ENCODE data around the gene APOB.

Gene APOB

GRCh38 chr2:21001988-21002813 lies 41.7 kb downstream of the APOB start:
- DNase-seq (ENCODE audit: low read depth, low spot score), result no peak
- H3K27me3 ChIP-seq (ENCODE audit: control insufficient read depth, insufficient read depth, low read length), result no peaks in the 10 kb centered on the region
- H3K4me3 ChIP-seq (ENCODE audit: low read length), result no peak overlapping the region
- H3K27ac ChIP-seq (ENCODE audit: low read length), result no peak overlapping the region
- no peaks in the 10 kb centered on the region for H3K9me3 ChIP-seq (ENCODE audit: control insufficient read depth, insufficient read depth, low read length)
- H3K4me1 ChIP-seq (ENCODE audit: control insufficient read depth, insufficient read depth, low read length), result no peaks in the 10 kb centered on the region
- no peaks in the 10 kb centered on the region for H3K36me3 ChIP-seq (ENCODE audit: control insufficient read depth, insufficient read depth, low read length)
- no CpG with 5 or more reads among the region's 9 CpGs for WGBS (ENCODE audit: insufficient coverage, insufficient read length)

- H3K27ac ChIP-seq (ENCODE audit: low read length), result no peak overlapping the region
- H3K36me3 ChIP-seq (ENCODE audit: control insufficient read depth, insufficient read depth, low read length), result no peaks in the 10 kb centered on the region
- no peaks in the 10 kb centered on the region for H3K27me3 ChIP-seq (ENCODE audit: control insufficient read depth, insufficient read depth, low read length)
- no peak overlapping the region for H3K4me3 ChIP-seq (ENCODE audit: low read length)
- H3K9me3 ChIP-seq (ENCODE audit: control insufficient read depth, insufficient read depth, low read length), result no peaks in the 10 kb centered on the region
- 100% methylated on average over 1 of the region's 4 CpGs for WGBS (ENCODE audit: insufficient coverage, insufficient read length)
- no peaks in the 10 kb centered on the region for H3K4me1 ChIP-seq (ENCODE audit: control insufficient read depth, insufficient read depth, low read length)
- no peak for DNase-seq (ENCODE audit: low read depth, low spot score)
Measured at GRCh38 chr2:21001225-21001946, 42.5 kb downstream of the APOB start.

GRCh38 chr2:20999906-21000645 lies 43.8 kb downstream of the APOB start:
- WGBS (ENCODE audit: insufficient coverage, insufficient read length), result no CpG with 5 or more reads among the region's 4 CpGs
- H3K36me3 ChIP-seq (ENCODE audit: control insufficient read depth, insufficient read depth, low read length), result no peaks in the 10 kb centered on the region
- H3K27ac ChIP-seq (ENCODE audit: low read length), result no peak overlapping the region
- no peaks in the 10 kb centered on the region for H3K4me1 ChIP-seq (ENCODE audit: control insufficient read depth, insufficient read depth, low read length)
- H3K9me3 ChIP-seq (ENCODE audit: control insufficient read depth, insufficient read depth, low read length), result no peaks in the 10 kb centered on the region
- H3K4me3 ChIP-seq (ENCODE audit: low read length), result no peak overlapping the region
- no peaks in the 10 kb centered on the region for H3K27me3 ChIP-seq (ENCODE audit: control insufficient read depth, insufficient read depth, low read length)
- DNase-seq (ENCODE audit: low read depth, low spot score), result no peak

- Histone ChIP-seq H3K27ac (ENCODE audit: low read length) (no peak overlapping the region), H3K36me3 (ENCODE audit: control insufficient read depth, insufficient read depth, low read length) (no peaks in the 10 kb centered on the region), H3K27me3 (ENCODE audit: control insufficient read depth, insufficient read depth, low read length) (no peaks in the 10 kb centered on the region), H3K4me3 (ENCODE audit: low read length) (no peak overlapping the region), H3K4me1 (ENCODE audit: control insufficient read depth, insufficient read depth, low read length) (no peaks in the 10 kb centered on the region), H3K9me3 (ENCODE audit: control insufficient read depth, insufficient read depth, low read length) (no peaks in the 10 kb centered on the region)
- WGBS (ENCODE audit: insufficient coverage, insufficient read length), result 100% methylated on average over 1 of the region's 5 CpGs
- no peak for DNase-seq (ENCODE audit: low read depth, low spot score)
Measured at GRCh38 chr2:20998972-20999905, 44.6 kb downstream of the APOB start.

- Histone ChIP-seq H3K9me3 (ENCODE audit: control insufficient read depth, insufficient read depth, low read length) (no peaks in the 10 kb centered on the region), H3K4me3 (ENCODE audit: low read length) (no peak overlapping the region), H3K27ac (ENCODE audit: low read length) (no peak overlapping the region), H3K27me3 (ENCODE audit: control insufficient read depth, insufficient read depth, low read length) (no peaks in the 10 kb centered on the region), H3K4me1 (ENCODE audit: control insufficient read depth, insufficient read depth, low read length) (no peaks in the 10 kb centered on the region), H3K36me3 (ENCODE audit: control insufficient read depth, insufficient read depth, low read length) (no peaks in the 10 kb centered on the region)
- WGBS (ENCODE audit: insufficient coverage, insufficient read length), result 100% methylated on average over 1 of the region's 7 CpGs
- DNase-seq (ENCODE audit: low read depth, low spot score), result no peak
Measured at GRCh38 chr2:20997953-20998722, 45.7 kb downstream of the APOB start.

- no CpG with 5 or more reads among the region's 5 CpGs for WGBS (ENCODE audit: insufficient coverage, insufficient read length)
- H3K27ac ChIP-seq (ENCODE audit: low read length), result no peak overlapping the region
- no peaks in the 10 kb centered on the region for H3K4me1 ChIP-seq (ENCODE audit: control insufficient read depth, insufficient read depth, low read length)
- H3K27me3 ChIP-seq (ENCODE audit: control insufficient read depth, insufficient read depth, low read length), result no peaks in the 10 kb centered on the region
- no peaks in the 10 kb centered on the region for H3K9me3 ChIP-seq (ENCODE audit: control insufficient read depth, insufficient read depth, low read length)
- no peak for DNase-seq (ENCODE audit: low read depth, low spot score)
- H3K4me3 ChIP-seq (ENCODE audit: low read length), result no peak overlapping the region
- H3K36me3 ChIP-seq (ENCODE audit: control insufficient read depth, insufficient read depth, low read length), result no peaks in the 10 kb centered on the region
Measured at GRCh38 chr2:20994130-20994529, 49.7 kb downstream of the APOB start.

GRCh38 chr2:20992201-20992711 lies 51.6 kb downstream of the APOB start:
- H3K4me3 ChIP-seq (ENCODE audit: low read length), result no peak overlapping the region
- WGBS (ENCODE audit: insufficient coverage, insufficient read length), result no CpG with 5 or more reads among the region's 8 CpGs
- H3K27ac ChIP-seq (ENCODE audit: low read length), result no peak overlapping the region
- H3K4me1 ChIP-seq (ENCODE audit: control insufficient read depth, insufficient read depth, low read length), result no peaks in the 10 kb centered on the region
- no peaks in the 10 kb centered on the region for H3K36me3 ChIP-seq (ENCODE audit: control insufficient read depth, insufficient read depth, low read length)
- no peaks in the 10 kb centered on the region for H3K9me3 ChIP-seq (ENCODE audit: control insufficient read depth, insufficient read depth, low read length)
- no peaks in the 10 kb centered on the region for H3K27me3 ChIP-seq (ENCODE audit: control insufficient read depth, insufficient read depth, low read length)
- DNase-seq (ENCODE audit: low read depth, low spot score), result no peak

- H3K4me1 ChIP-seq (ENCODE audit: control insufficient read depth, insufficient read depth, low read length), result no peaks in the 10 kb centered on the region
- no peak overlapping the region for H3K27ac ChIP-seq (ENCODE audit: low read length)
- H3K4me3 ChIP-seq (ENCODE audit: low read length), result no peak overlapping the region
- no peaks in the 10 kb centered on the region for H3K9me3 ChIP-seq (ENCODE audit: control insufficient read depth, insufficient read depth, low read length)
- no CpG with 5 or more reads among the region's 20 CpGs for WGBS (ENCODE audit: insufficient coverage, insufficient read length)
- H3K27me3 ChIP-seq (ENCODE audit: control insufficient read depth, insufficient read depth, low read length), result no peaks in the 10 kb centered on the region
- H3K36me3 ChIP-seq (ENCODE audit: control insufficient read depth, insufficient read depth, low read length), result no peaks in the 10 kb centered on the region
- no peak for DNase-seq (ENCODE audit: low read depth, low spot score)
Measured at GRCh38 chr2:20990442-20991430, 53.1 kb downstream of the APOB start.

Measured in iPS DF 6.9 (cell line).